Panc1 (cell line): ENCODE results near the gene PNPLA2. TPM values are rescaled to one million over a fixed set of nuclear protein-coding genes. Genes with fewer than 3 reads are reported as not detected.

ENCODE experiments used
- ATAC-seq: fragments of 200-7000 bp; cut with Tn5 transposase; 2 replicates; pipeline ENCODE4 v1.9.1; 2020; ENCODE audit warnings: mild to moderate bottlenecking, moderate library complexity
- BruUV-seq: library from RNA; stranded (reverse); fragments of 400-500 nt; replicated peaks from 2 replicates; lab custom pipeline; 2021; lab: Mats Ljungman, UMichigan
- CTCF ChIA-PET: fragments of 300-600 bp; sonication (Branson Sonifier 250); formaldehyde crosslinking; loops from one replicate; lab custom pipeline; 2022; ENCODE audit warnings: antibody characterized with exemption; lab: Charles Lee
- POLR2A ChIA-PET: fragments of 300-600 bp; sonication (Branson Sonifier 250); formaldehyde crosslinking; loops from one replicate; lab custom pipeline; 2022; ENCODE audit warnings: antibody characterized with exemption; lab: Charles Lee
- DNase-seq: peaks from one replicate; pipeline ENCODE4 v3.0.0-alpha.2; 2010; ENCODE audit warnings: low read depth, low spot score
- H3K27ac ChIP-seq: 2 replicates; pipeline ENCODE4 v1.5.1; 2011; ENCODE audit warnings: mild to moderate bottlenecking, low read length, inconsistent platforms
- H3K27me3 ChIP-seq: fragments of 200-500 bp; sonication (Bioruptor generic); 2 replicates; pipeline ENCODE4 v1.6.0; 2014; ENCODE audit warnings: low read length, inconsistent platforms; ENCODE audit not compliant: control insufficient read depth, insufficient read depth
- H3K36me3 ChIP-seq: fragments of 200-500 bp; sonication (Bioruptor generic); 2 replicates; pipeline ENCODE4 v1.5.1; 2014; ENCODE audit warnings: inconsistent platforms, mild to moderate bottlenecking, low read length, moderate library complexity; ENCODE audit not compliant: control insufficient read depth, insufficient read depth
- H3K4me1 ChIP-seq: 2 replicates; pipeline ENCODE4 v1.5.1; 2011; ENCODE audit warnings: inconsistent platforms, mild to moderate bottlenecking, low read length, moderate library complexity; ENCODE audit not compliant: control insufficient read depth, insufficient read depth
- H3K4me3 ChIP-seq, 2 experiments: 2 replicates each; pipeline ENCODE4 v1.5.1; 2011 to 2012; ENCODE audit warnings: low read depth in 2 of 2, low read length in 2 of 2, mild to moderate bottlenecking in 2 of 2, inconsistent platforms in 1 of 2, moderate library complexity in 1 of 2
- H3K9me3 ChIP-seq: fragments of 200-500 bp; sonication (Bioruptor generic); 2 replicates; pipeline ENCODE4 v1.5.1; 2014; ENCODE audit warnings: low read depth, mild to moderate bottlenecking, inconsistent platforms, low read length, moderate library complexity; ENCODE audit not compliant: control insufficient read depth, insufficient read depth
- CTCF ChIP-seq: fragments of 450-650 bp; IDR thresholded peaks from 2 replicates; pipeline ENCODE4 v1.5.1; 2017; ENCODE audit warnings: mild to moderate bottlenecking
- POLR2AphosphoS5 ChIP-seq: IDR thresholded peaks from 2 replicates; pipeline ENCODE4 v1.6.1; 2012; ENCODE audit warnings: mild to moderate bottlenecking, low read depth, low read length, moderate library complexity
- REST ChIP-seq, 2 experiments: IDR thresholded peaks; 2 replicates each; pipeline ENCODE4 v1.6.1; 2011 to 2012; ENCODE audit warnings: low read depth in 2 of 2, control low read depth in 1 of 2, low read length in 1 of 2, mild to moderate bottlenecking in 1 of 2, moderate library complexity in 1 of 2; ENCODE audit not compliant: insufficient read depth in 1 of 2
- SIN3A ChIP-seq: IDR thresholded peaks from 2 replicates; pipeline ENCODE4 v1.6.1; 2012; ENCODE audit warnings: low read depth, mild to moderate bottlenecking, low read length, moderate library complexity, borderline replicate concordance; ENCODE audit not compliant: insufficient read depth
- TCF7L2 ChIP-seq: IDR thresholded peaks from 2 replicates; pipeline ENCODE4 v1.6.1; 2011; ENCODE audit warnings: mild to moderate bottlenecking, low read depth, low read length, inconsistent platforms
- in situ Hi-C: cut with HindIII; loops from 2 replicates; pipeline ENCODE4 v1.10.0; 2016; ENCODE audit warnings: low sequenced_read_pairs, low pct_unique_long_range_greater_than_20kb
- intact Hi-C: fragments of 100-400 bp; cut with micrococcal nuclease; formaldehyde crosslinking; loops from one replicate; pipeline ENCODE4 v1.10.0; 2022; ENCODE audit not compliant: unreplicated experiment
- total RNA-seq: library from RNA; stranded (reverse); gene quantifications from one replicate; pipeline ENCODE4 v1.2.1, GENCODE V29; 2021; ENCODE audit not compliant: unreplicated experiment

Gene PNPLA2
- total RNA-seq, 1 experiment from 2014 or later: 244 TPM

- ChIA-PET POLR2A (interaction anchor here (1.9 kb wide), 1 partner anchor 15 kb away, joined by 8 read pairs; no protein-coding TSS in a partner anchor), CTCF (no interaction called here)
- intact Hi-C loops: no loop called here
- no peak for DNase-seq
- H3K36me3 ChIP-seq: peaks cover 21% of the 10 kb centered on the region
- no peaks in the 10 kb centered on the region for H3K9me3 ChIP-seq
- H3K4me3 ChIP-seq: no peak overlapping the region
- no peak for TF ChIP-seq REST (IDR thresholded peaks at IDR 0.05; ENCODE audit: insufficient read depth in 1 of 2, low read depth in 2 of 2, low read length in 1 of 2)
- peak; percentile 40 for TF ChIP-seq POLR2AphosphoS5
- no peak for TF ChIP-seq CTCF
- TF ChIP-seq TCF7L2: no peak
- TF ChIP-seq SIN3A: 0 out of 2 replicates have a peak, but pooled peaks have one; percentile 54
- peaks cover 43% of the 10 kb centered on the region for H3K4me1 ChIP-seq
- in situ Hi-C loops: no loop called here
- H3K27ac ChIP-seq: no peak overlapping the region
- H3K27me3 ChIP-seq: no peaks in the 10 kb centered on the region
- no peak for ATAC-seq
- no TSS peak for BruUV-seq
These were observed 2.9 kb upstream of the PNPLA2 start for GRCh38 chr11:815675-816432.

GRCh38 chr11:816433-816779 lies 2.3 kb upstream of the PNPLA2 start:
- Histone ChIP-seq H3K9me3 (no peaks in the 10 kb centered on the region), H3K4me1 (peaks cover 45% of the 10 kb centered on the region), H3K27ac (no peak overlapping the region), H3K4me3 (no peak overlapping the region), H3K27me3 (no peaks in the 10 kb centered on the region), H3K36me3 (peaks cover 18% of the 10 kb centered on the region)
- BruUV-seq: no TSS peak
- CTCF ChIA-PET: no interaction called here
- POLR2A ChIA-PET: interaction anchor here (1.9 kb wide), 1 partner anchor 14 kb away, joined by 8 read pairs; no protein-coding TSS in a partner anchor
- TF ChIP-seq REST (IDR thresholded peaks at IDR 0.05; ENCODE audit: insufficient read depth in 1 of 2, low read depth in 2 of 2, low read length in 1 of 2) (no peak), SIN3A (no peak), POLR2AphosphoS5 (no peak; the same call in 1 of the 2 replicates), CTCF (no peak)
- ATAC-seq: peak; percentile 17
- in situ Hi-C loops: no loop called here
- DNase-seq: no peak
- intact Hi-C loops: no loop called here
